Pancreas (tissue), 10 donors: Measurements from ENCODE around the gene KCNMA1. TPM values are rescaled to one million over a fixed set of nuclear protein-coding genes. Genes with fewer than 3 reads are reported as not detected.

Experiments
- ATAC-seq, 4 donors: fragments of 200-7000 bp; cut with Tn5 transposase; one replicate each; pipeline versions ENCODE4 v1.8.0 to v1.9.1; 2020; ENCODE audit warnings: mild to moderate bottlenecking in 4 of 4, moderate library complexity in 4 of 4
- DNase-seq, 6 donors: peaks; one replicate each; pipeline ENCODE4 v3.0.0-alpha.2; 2020
- FAIRE-seq: peaks from 2 replicates; lab custom pipeline; 2012; peaks lifted over from hg19 to GRCh38; lab: Jason Lieb, UNC
- H3K27ac ChIP-seq, 4 donors: fragments of 200-600 bp; sonication (generic); 1 replicate in 3 of 4; 2 replicates in 1 of 4; pipeline versions ENCODE4 v1.5.0 to v1.8.0; 2020
- H3K27me3 ChIP-seq, 4 donors: fragments of 200-600 bp; one replicate each; pipeline ENCODE4 v1.8.0; 2021
- H3K36me3 ChIP-seq, 3 donors: fragments of 200-600 bp; sonication (generic) in 1 of 3; one replicate each; pipeline versions ENCODE4 v1.5.0 to v1.8.0; 2020 to 2021
- H3K4me1 ChIP-seq, 3 donors: fragments of 200-600 bp; one replicate each; pipeline ENCODE4 v1.8.0; 2021
- H3K4me3 ChIP-seq, 4 donors: fragments of 200-600 bp; sonication (generic) in 2 of 4; one replicate each; pipeline versions ENCODE4 v1.5.0 to v1.8.0; 2020 to 2021
- H3K9me3 ChIP-seq, 4 donors: fragments of 200-600 bp; one replicate each; pipeline ENCODE4 v1.8.0; 2021
- CTCF ChIP-seq, 4 donors: fragments of 200-600 bp; sonication (generic) in 3 of 4; IDR thresholded peaks; one replicate each; pipeline versions ENCODE4 v1.5.0 to v1.8.0; 2021; ENCODE audit warnings: antibody characterized with exemption in 4 of 4
- WGBS, 2 donors: extraction: QIAGEN DNeasy Blood & Tissue Kit; methylation state at CpG; one replicate each; pipeline ENCODE4 v1.1.7; 2013; 5-methylcytosine and 5-hydroxymethylcytosine counted together
- intact Hi-C, 3 donors: fragments of 100-400 bp; cut with DNase I; formaldehyde crosslinking; loops; one replicate each; pipeline versions ENCODE4 v1.11.1 to v1.14.2; 2022
- polyA plus RNA-seq, 2 donors: library from polyadenylated mRNA; stranded (reverse); fragments of 200-250 nt; gene quantifications; one replicate each; pipeline ENCODE4 v1.2.3, GENCODE V29; 2013
- total RNA-seq, 6 donors: library from RNA; stranded (reverse); fragmentation: NEBNext Ultra II Directional in 4 of 6; extraction: Animal tissue kit (Norgen Biotek cat#: 25700) in 4 of 6; gene quantifications; one replicate each; pipeline versions ENCODE4 v1.2.1 to v1.2.4, GENCODE V29; 2021 to 2023
- donor health status: healthy with polysubstance abuse.
- donor health status: DM: no; HTN: no; CAD: no; lungs with moderate emphysema.
- donor health status: DM: no; HTN: no; CAD: no.
- donor health status: control.
- donor health status: control.
- donor health status: Bipolar disorder and iron deficiency.
- donor health status: DM: yes; HTN: yes; CAD: no.
- donor health status: DM: no; HTN: no; CAD: no.
- donor health status: DM: no; HTN: no; CAD: no.
- donor health status: DM: yes; HTN: yes; CAD: no.

Gene KCNMA1
- total and polyA plus RNA-seq, 8 donors, result 3.5 to 19.4 (median 9.3) TPM

GRCh38 chr10:77678146-77678545, 40.5 kb upstream of the KCNMA1 start:
- Histone ChIP-seq H3K36me3 (no peaks in the 10 kb centered on the region), H3K4me1 (peaks cover 1 to 14% (median 13%) of the 10 kb centered on the region in 3 donors), H3K4me3 (no peak overlapping the region), H3K27me3 (no peaks in the 10 kb centered on the region), H3K9me3 (no peaks in the 10 kb centered on the region), H3K27ac (no peak overlapping the region)
- no peak for DNase-seq
- ATAC-seq, result no peak
- FAIRE-seq, result no peak
- intact Hi-C loops, result no loop called here
- TF ChIP-seq CTCF (IDR thresholded peaks at IDR 0.05), result no peak
- WGBS, 2 donors, result 79 to 85% methylated on average over 3 of the region's 3 CpGs

- H3K27me3 ChIP-seq, result no peaks in the 10 kb centered on the region
- ATAC-seq (no peak), FAIRE-seq (no peak), DNase-seq (no peak)
- H3K36me3 ChIP-seq, result no peaks in the 10 kb centered on the region
- no peak overlapping the region for H3K4me3 ChIP-seq
- intact Hi-C loops, result no loop called here
- H3K27ac ChIP-seq, result no peak overlapping the region
- 65 to 80% methylated on average over 4 of the region's 4 CpGs for WGBS, 2 donors
- TF ChIP-seq CTCF (IDR thresholded peaks at IDR 0.05), result no peak
- no peaks in the 10 kb centered on the region for H3K4me1 ChIP-seq
- H3K9me3 ChIP-seq, result no peaks in the 10 kb centered on the region
Observed at GRCh38 chr10:77675347-77675746, 37.7 kb upstream of the KCNMA1 start.

GRCh38 chr10:77673515-77674140, 36.0 kb upstream of the KCNMA1 start:
- WGBS, 2 donors, result 68 to 75% methylated on average over 6 of the region's 6 CpGs
- TF ChIP-seq CTCF (IDR thresholded peaks at IDR 0.05), result no peak
- H3K4me3 ChIP-seq, result no peak overlapping the region
- H3K36me3 ChIP-seq, result no peaks in the 10 kb centered on the region
- ATAC-seq, result peak in 2 of 4 donors; percentile 14 to 15
- no peak for FAIRE-seq
- no peaks in the 10 kb centered on the region for H3K4me1 ChIP-seq
- DNase-seq, result no peak
- H3K27me3 ChIP-seq, result no peaks in the 10 kb centered on the region
- intact Hi-C loops, result no loop called here
- no peak overlapping the region for H3K27ac ChIP-seq
- H3K9me3 ChIP-seq, result no peaks in the 10 kb centered on the region

GRCh38 chr10:77673101-77673500, 35.5 kb upstream of the KCNMA1 start:
- no peak for TF ChIP-seq CTCF (IDR thresholded peaks at IDR 0.05)
- H3K4me1 ChIP-seq, result no peaks in the 10 kb centered on the region
- intact Hi-C loops, result no loop called here
- no peak for FAIRE-seq
- no peak for ATAC-seq
- 94 to 97% methylated on average over 2 of the region's 2 CpGs for WGBS, 2 donors
- no peak for DNase-seq
- no peak overlapping the region for H3K27ac ChIP-seq
- H3K4me3 ChIP-seq, result no peak overlapping the region
- no peaks in the 10 kb centered on the region for H3K36me3 ChIP-seq
- no peaks in the 10 kb centered on the region for H3K27me3 ChIP-seq
- H3K9me3 ChIP-seq, result no peaks in the 10 kb centered on the region

GRCh38 chr10:77671594-77672252, 34.1 kb upstream of the KCNMA1 start:
- ATAC-seq (no peak), DNase-seq (no peak), FAIRE-seq (no peak)
- Histone ChIP-seq H3K4me3 (no peak overlapping the region), H3K4me1 (no peaks in the 10 kb centered on the region), H3K9me3 (no peaks in the 10 kb centered on the region), H3K27me3 (no peaks in the 10 kb centered on the region), H3K27ac (no peak overlapping the region), H3K36me3 (no peaks in the 10 kb centered on the region)
- 86 to 87% methylated on average over 10 of the region's 10 CpGs for WGBS, 2 donors
- intact Hi-C loops, result no loop called here
- TF ChIP-seq CTCF (IDR thresholded peaks at IDR 0.05), result no peak
